ENCODE data around the gene OR10H4.
"Not testable (repeated sequence)": the region's sequence is repeated elsewhere in the genome, so short reads cannot be mapped to it uniquely, and the experiment has no call there.

The OR10H4 gene

DNA sequence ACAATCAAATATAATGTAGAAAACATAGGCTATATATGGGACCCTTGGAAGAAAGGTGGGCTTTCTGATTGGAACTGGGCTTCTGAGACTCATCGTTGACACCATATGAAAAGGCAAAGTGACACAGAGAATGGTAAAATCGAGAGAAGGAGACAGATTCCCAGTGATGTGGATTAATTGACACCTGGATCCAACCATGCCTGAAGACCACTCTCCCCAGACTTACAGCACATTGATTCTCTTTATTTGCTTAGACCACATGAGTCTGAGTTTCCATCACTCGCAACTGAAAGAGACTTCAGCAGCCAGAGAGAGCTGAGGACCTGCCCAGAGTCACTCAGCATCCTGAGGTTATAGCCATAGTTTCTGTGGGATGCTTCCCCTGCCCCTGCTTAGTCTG lies 20.5 kb upstream of the OR10H4 start:
- no peak overlapping the region for H3K4me3 ChIP-seq (ENCODE audit: low read depth, low read length)
- no peak for DNase-seq (ENCODE audit: low read depth, low spot score)
- TF ChIP-seq, protein P1, sequence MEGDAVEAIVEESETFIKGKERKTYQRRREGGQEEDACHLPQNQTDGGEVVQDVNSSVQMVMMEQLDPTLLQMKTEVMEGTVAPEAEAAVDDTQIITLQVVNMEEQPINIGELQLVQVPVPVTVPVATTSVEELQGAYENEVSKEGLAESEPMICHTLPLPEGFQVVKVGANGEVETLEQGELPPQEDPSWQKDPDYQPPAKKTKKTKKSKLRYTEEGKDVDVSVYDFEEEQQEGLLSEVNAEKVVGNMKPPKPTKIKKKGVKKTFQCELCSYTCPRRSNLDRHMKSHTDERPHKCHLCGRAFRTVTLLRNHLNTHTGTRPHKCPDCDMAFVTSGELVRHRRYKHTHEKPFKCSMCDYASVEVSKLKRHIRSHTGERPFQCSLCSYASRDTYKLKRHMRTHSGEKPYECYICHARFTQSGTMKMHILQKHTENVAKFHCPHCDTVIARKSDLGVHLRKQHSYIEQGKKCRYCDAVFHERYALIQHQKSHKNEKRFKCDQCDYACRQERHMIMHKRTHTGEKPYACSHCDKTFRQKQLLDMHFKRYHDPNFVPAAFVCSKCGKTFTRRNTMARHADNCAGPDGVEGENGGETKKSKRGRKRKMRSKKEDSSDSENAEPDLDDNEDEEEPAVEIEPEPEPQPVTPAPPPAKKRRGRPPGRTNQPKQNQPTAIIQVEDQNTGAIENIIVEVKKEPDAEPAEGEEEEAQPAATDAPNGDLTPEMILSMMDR (IDR thresholded peaks at IDR 0.05; ENCODE audit: low read depth, low read length): no peak
- in situ Hi-C loops (cut with HindIII; ENCODE audit: low sequenced_read_pairs): no loop called here

DNA sequence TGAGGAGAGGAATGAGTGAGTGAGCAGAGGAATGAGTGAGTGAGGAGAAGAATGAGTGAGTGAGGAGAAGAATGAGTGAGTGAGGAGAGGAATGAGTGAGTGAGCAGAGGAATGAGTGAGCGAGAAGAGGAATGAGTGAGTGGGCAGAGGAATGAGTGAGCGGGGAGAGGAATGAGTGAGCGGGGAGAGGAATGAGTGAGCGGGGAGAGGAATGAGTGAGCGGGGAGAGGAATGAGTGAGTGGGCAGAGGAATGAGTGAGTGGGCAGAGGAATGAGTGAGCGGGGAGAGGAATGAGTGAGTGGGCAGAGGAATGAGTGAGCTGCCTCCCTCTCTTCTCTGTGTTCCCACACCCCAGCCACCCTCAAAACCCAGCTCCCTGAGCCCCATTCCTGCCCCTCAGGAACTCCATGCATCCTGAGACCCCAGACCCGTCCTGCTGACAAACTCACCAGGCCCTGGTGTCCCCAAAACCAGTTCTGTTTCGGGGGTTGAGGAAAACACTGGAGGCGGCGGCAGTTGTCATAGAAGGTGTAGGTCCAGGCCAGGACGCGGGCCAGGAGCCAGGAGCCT lies 15.0 kb upstream of the OR10H4 start:
- DNase-seq (ENCODE audit: low read depth, low spot score); in situ Hi-C loops (cut with HindIII; ENCODE audit: low sequenced_read_pairs); H3K4me3 ChIP-seq (ENCODE audit: low read depth, low read length): not testable (repeated sequence)

- in situ Hi-C loops (cut with HindIII; ENCODE audit: low sequenced_read_pairs): no loop called here
- no peak for DNase-seq (ENCODE audit: low read depth, low spot score)
- no peak within 1 kb of the TSS for H3K4me3 ChIP-seq (ENCODE audit: low read depth, low read length)
- TF ChIP-seq, protein P1 (IDR thresholded peaks at IDR 0.05; ENCODE audit: low read depth, low read length): no peak
Observed at GRCh38 chr19:15934332-15935078, 14.3 kb upstream of the OR10H4 start, which contains the start of gene CYP4F11. Gene CYP4F11, minus strand, starts transcription at chr19:15934529. Its CDS starts 121 bp downstream, at chr19:15934408.

GRCh38 chr19:15935167-15935702 lies 13.6 kb upstream of the OR10H4 start:
- TF ChIP-seq, protein P1 (IDR thresholded peaks at IDR 0.05; ENCODE audit: low read depth, low read length): no peak
- in situ Hi-C loops (cut with HindIII; ENCODE audit: low sequenced_read_pairs): no loop called here
- no peak overlapping the region for H3K4me3 ChIP-seq (ENCODE audit: low read depth, low read length)
- DNase-seq (ENCODE audit: low read depth, low spot score): no peak

- in situ Hi-C loops (cut with HindIII; ENCODE audit: low sequenced_read_pairs): no loop called here
- DNase-seq (ENCODE audit: low read depth, low spot score): no peak
- TF ChIP-seq, protein P1 (IDR thresholded peaks at IDR 0.05; ENCODE audit: low read depth, low read length): no peak
- no peak overlapping the region for H3K4me3 ChIP-seq (ENCODE audit: low read depth, low read length)
Observed at GRCh38 chr19:15936173-15936572, 12.6 kb upstream of the OR10H4 start.

GRCh38 chr19:15936950-15937349 lies 11.9 kb upstream of the OR10H4 start:
- TF ChIP-seq, protein P1 (IDR thresholded peaks at IDR 0.05; ENCODE audit: low read depth, low read length): no peak
- DNase-seq (ENCODE audit: low read depth, low spot score): no peak
- in situ Hi-C loops (cut with HindIII; ENCODE audit: low sequenced_read_pairs): no loop called here
- H3K4me3 ChIP-seq (ENCODE audit: low read depth, low read length): no peak overlapping the region

DNA sequence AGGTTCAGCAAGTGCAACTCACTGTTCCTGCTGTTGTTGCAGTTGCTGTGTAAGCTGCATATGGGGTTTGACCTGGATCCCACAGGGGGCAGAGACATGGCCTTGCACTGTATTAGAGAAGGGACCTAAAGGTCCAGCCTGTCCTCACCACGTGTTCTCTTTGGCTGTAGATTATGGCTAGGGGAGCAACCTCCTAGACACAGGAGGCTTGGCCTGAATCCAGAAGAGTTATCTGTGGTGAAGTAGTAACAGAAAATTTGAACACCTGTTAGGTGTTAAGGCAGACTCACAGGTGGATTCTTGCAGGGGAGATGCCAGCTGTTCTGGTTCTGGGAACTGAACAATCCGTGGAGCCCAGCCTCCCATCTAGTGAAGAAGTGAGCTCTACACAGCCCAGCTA lies 11.0 kb upstream of the OR10H4 start:
- TF ChIP-seq, protein P1 (IDR thresholded peaks at IDR 0.05; ENCODE audit: low read depth, low read length): no peak
- H3K4me3 ChIP-seq (ENCODE audit: low read depth, low read length): no peak overlapping the region
- DNase-seq (ENCODE audit: low read depth, low spot score): no peak
- in situ Hi-C loops (cut with HindIII; ENCODE audit: low sequenced_read_pairs): no loop called here
